Activated CD4-positive, alpha-beta T cell treated with anti-CD3 and anti-CD28 coated beads, Interleukin-2, amount 10 ng/mL, durations not matched to agents 7 days and 5 days (primary cell): ENCODE results near the gene NTRK2. TPM values are rescaled to one million over a fixed set of nuclear protein-coding genes. Genes with fewer than 3 reads are reported as not detected.

Experiments
- CTCF ChIA-PET: fragments of 350-600 bp; sonication (Branson Sonifier 250); formaldehyde crosslinking; loops from one replicate; lab custom pipeline; 2021; ENCODE audit warnings: antibody characterized with exemption; lab: Charles Lee
- POLR2A ChIA-PET: fragments of 350-600 bp; sonication (Branson Sonifier 250); formaldehyde crosslinking; loops from one replicate; lab custom pipeline; 2021; ENCODE audit warnings: antibody characterized with exemption; lab: Charles Lee
- DNase-seq: peaks from one replicate; pipeline ENCODE4 v3.0.0-alpha.2; 2020
- H3K27ac Mint-ChIP-seq: one replicate; pipeline ENCODE4 v1.8.0; 2021; ENCODE audit warnings: mild to moderate bottlenecking, moderate library complexity, mixed read lengths
- H3K27me3 Mint-ChIP-seq: one replicate; pipeline ENCODE4 v1.8.0; 2021; ENCODE audit warnings: mixed read lengths
- H3K36me3 Mint-ChIP-seq: one replicate; pipeline ENCODE4 v1.8.0; 2021; ENCODE audit warnings: low read depth, mixed read lengths
- H3K4me1 Mint-ChIP-seq: one replicate; pipeline ENCODE4 v1.8.0; 2021; ENCODE audit warnings: mixed read lengths
- H3K4me3 Mint-ChIP-seq: one replicate; pipeline ENCODE4 v1.8.0; 2021; ENCODE audit warnings: mild to moderate bottlenecking, moderate library complexity, mixed read lengths
- H3K9me3 Mint-ChIP-seq: one replicate; pipeline ENCODE4 v1.8.0; 2021; ENCODE audit warnings: mixed read lengths
- total RNA-seq, 2 experiments: library from RNA; stranded (reverse); gene quantifications; one replicate each; pipeline ENCODE4 v1.2.3, GENCODE V29; 2021

The NTRK2 gene
- total RNA-seq, 2 experiments from 2014 or later = 1.8 to 2.3 TPM

DNA sequence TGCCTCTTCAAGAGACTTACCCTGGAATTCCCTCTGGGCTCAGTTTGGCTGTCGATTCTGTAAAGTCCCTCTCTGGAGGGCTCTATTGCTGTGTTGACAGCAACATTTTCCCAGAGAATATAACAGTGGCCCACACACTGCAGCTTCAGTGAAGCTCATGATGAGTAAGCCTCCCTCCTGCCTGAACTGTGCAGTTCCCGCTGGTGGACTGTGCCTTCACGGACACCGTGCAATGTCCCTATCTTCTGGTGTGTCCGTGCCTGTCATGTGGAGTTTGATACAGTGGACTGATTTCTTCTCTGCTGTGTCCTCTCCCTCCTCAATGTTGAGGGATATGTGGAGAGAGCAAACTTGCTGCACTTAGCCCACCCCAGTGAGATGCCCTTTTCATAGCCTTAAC, 109.0 kb downstream of the NTRK2 start:
- H3K9me3 Mint-ChIP-seq = no peaks in the 10 kb centered on the region
- no peak overlapping the region for H3K4me3 Mint-ChIP-seq
- H3K4me1 Mint-ChIP-seq = no peaks in the 10 kb centered on the region
- H3K27me3 Mint-ChIP-seq = no peaks in the 10 kb centered on the region
- H3K36me3 Mint-ChIP-seq = no peaks in the 10 kb centered on the region
- H3K27ac Mint-ChIP-seq = no peak overlapping the region
- no peak for DNase-seq
- ChIA-PET POLR2A (no interaction called here), CTCF (interaction anchor here (1.0 kb wide), 1 partner anchor 84 kb away, joined by 3 read pairs; no protein-coding TSS in a partner anchor)

DNA sequence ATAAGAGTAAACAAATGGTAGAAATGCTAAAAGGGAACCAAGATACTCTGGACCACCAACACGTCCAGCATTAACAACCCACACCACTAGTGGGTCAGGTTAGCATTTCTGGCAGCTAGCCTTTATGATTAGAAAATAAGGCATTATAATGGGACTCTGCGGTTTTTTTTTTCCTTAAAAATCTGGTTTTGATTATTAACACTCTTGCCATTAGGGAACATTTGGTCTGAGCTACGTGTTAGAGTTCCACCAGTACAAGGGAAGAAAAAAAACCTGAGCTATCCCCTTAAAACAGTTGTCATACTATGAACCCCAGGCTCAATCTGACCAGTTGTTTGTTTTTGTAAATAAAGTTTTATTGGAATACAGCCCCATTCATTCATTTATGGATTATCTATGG, 110.4 kb downstream of the NTRK2 start:
- ChIA-PET POLR2A (no interaction called here), CTCF (interaction anchor here (1.2 to 2.1 kb wide), 3 partner anchors 15 to 86 kb away, joined by 3 to 6 read pairs (median 3); no protein-coding TSS in a partner anchor)
- no peaks in the 10 kb centered on the region for H3K36me3 Mint-ChIP-seq

GRCh38 chr9:84780385-84780784, 110.9 kb downstream of the NTRK2 start:
- no peaks in the 10 kb centered on the region for H3K36me3 Mint-ChIP-seq
- no peaks in the 10 kb centered on the region for H3K27me3 Mint-ChIP-seq
- no peak for DNase-seq
- H3K9me3 Mint-ChIP-seq = no peaks in the 10 kb centered on the region
- ChIA-PET POLR2A (interaction anchor here (0.5 kb wide), 1 partner anchor 27 kb away, joined by 3 read pairs; no protein-coding TSS in a partner anchor), CTCF (interaction anchor here (1.2 to 2.1 kb wide), 4 partner anchors 9 to 87 kb away, joined by 3 to 6 read pairs (median 3); no protein-coding TSS in a partner anchor)
- H3K27ac Mint-ChIP-seq = no peak overlapping the region
- H3K4me1 Mint-ChIP-seq = no peaks in the 10 kb centered on the region
- H3K4me3 Mint-ChIP-seq = no peak overlapping the region

More for the DNA sequence above, 110.4 kb downstream of the NTRK2 start:
- no peak for DNase-seq
- H3K4me3 Mint-ChIP-seq = no peak overlapping the region
- H3K4me1 Mint-ChIP-seq = no peaks in the 10 kb centered on the region
- H3K9me3 Mint-ChIP-seq = no peaks in the 10 kb centered on the region
- no peak overlapping the region for H3K27ac Mint-ChIP-seq
- H3K27me3 Mint-ChIP-seq = no peaks in the 10 kb centered on the region

DNA sequence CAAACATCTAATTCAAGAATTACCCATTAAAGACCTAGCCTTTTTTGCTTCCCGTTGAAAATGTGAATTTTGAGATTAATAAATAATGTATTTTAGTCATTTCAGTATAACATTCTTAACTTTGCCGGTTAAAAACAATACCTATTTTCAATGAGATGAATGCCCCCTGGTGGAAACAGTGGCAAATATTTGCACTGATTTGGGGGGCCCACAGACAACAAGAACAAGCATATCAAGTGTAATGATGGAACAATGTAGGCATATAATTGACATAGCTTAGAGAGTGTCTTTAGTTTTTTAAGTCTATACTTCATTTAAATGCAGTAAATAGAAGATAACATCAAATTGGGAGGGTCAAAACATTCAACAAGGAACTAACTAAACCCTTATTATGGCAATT, 111.9 kb downstream of the NTRK2 start:
- peak; percentile 10 for DNase-seq
- no peaks in the 10 kb centered on the region for H3K4me1 Mint-ChIP-seq
- H3K9me3 Mint-ChIP-seq = no peaks in the 10 kb centered on the region
- ChIA-PET POLR2A (no interaction called here), CTCF (interaction anchor here (0.5 to 1.7 kb wide), 3 partner anchors 10 to 958 kb away, joined by 3 to 6 read pairs (median 3); no protein-coding TSS in a partner anchor)
- no peak overlapping the region for H3K4me3 Mint-ChIP-seq
- no peak overlapping the region for H3K27ac Mint-ChIP-seq
- H3K36me3 Mint-ChIP-seq = no peaks in the 10 kb centered on the region
- no peaks in the 10 kb centered on the region for H3K27me3 Mint-ChIP-seq

- POLR2A ChIA-PET = no interaction called here
- CTCF ChIA-PET = interaction anchor here (1.2 to 1.7 kb wide), 2 partner anchors 11 to 85 kb away, joined by 3 to 6 read pairs; no protein-coding TSS in a partner anchor
Measured at GRCh38 chr9:84781931-84782866, 112.7 kb downstream of the NTRK2 start.

DNA sequence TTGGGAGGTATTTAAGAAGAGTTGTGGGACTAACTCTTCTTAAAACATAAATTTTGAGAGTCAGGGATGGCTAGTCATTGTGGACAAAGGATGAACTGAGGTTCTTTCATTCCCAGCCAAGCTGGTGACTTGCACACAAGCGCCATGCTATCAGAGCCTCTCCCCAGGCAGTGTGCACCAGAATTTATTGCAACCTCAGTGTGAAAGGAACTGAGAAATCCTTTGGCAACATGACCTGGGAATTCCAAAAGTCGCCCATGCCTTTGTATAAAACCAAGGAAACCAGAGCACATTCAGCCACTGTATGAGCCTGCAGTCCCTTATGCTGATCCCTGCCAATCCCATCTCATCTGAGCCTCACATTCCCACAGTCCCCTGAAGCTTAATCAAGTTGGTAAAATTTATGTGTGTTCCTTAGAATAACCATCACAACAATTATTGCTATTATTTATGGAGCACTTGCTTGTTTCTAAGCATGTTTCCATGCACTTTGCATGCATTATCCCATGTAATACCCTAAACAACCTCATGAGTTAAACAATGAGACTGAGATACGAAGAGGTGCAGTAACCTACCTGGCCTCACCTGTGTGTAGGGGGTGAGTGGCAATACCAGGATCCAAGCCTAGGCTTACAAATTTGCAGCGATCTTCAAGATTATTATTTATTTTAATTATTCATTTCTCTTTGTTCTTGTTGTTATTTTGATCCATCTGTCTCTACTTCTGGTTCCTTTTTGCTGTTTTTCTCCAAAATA, 116.4 kb downstream of the NTRK2 start:
- Mint-ChIP-seq H3K4me1 (no peaks in the 10 kb centered on the region), H3K36me3 (no peaks in the 10 kb centered on the region), H3K9me3 (no peaks in the 10 kb centered on the region), H3K27me3 (no peaks in the 10 kb centered on the region), H3K27ac (no peak overlapping the region), H3K4me3 (no peak overlapping the region)
- DNase-seq = no peak
- CTCF ChIA-PET = no interaction called here
- POLR2A ChIA-PET = no interaction called here

More at GRCh38 chr9:84781931-84782866, 112.7 kb downstream of the NTRK2 start:
- Mint-ChIP-seq H3K9me3 (no peaks in the 10 kb centered on the region), H3K27ac (no peak overlapping the region), H3K36me3 (no peaks in the 10 kb centered on the region), H3K4me1 (no peaks in the 10 kb centered on the region), H3K27me3 (no peaks in the 10 kb centered on the region), H3K4me3 (no peak overlapping the region)
- no peak for DNase-seq

DNA sequence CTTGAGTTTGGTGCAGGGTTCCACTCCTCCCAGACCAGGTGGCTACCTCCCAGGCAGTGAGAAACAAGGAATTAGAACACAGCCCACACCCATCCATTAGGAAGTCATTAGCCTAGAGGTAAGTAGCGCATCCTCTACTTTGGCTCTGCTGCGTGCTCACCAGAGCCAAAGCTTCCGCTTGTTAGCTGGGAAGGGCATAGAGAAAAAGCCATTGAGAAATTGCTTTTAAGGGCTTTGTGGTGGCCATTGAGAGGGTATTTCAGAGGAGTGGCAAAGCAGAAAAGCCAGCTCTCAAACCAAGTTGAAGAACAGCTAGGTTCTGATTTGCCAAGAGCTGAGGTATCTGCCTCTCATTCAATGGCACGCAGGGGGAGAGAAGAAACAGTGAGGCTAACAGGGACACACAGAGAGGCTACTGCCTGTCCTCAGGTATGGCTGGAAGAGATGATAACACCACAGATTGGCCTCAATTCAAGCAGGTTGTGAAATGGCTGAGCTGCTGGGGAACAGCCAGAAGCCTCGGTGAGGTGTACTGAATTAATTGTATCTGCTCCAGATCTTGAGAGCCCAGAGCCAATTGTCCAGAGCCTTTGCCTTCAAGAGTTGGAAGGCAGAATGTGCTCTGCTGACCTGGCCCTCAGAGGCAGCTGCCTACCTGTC, 119.4 kb downstream of the NTRK2 start:
- POLR2A ChIA-PET = no interaction called here
- Mint-ChIP-seq H3K4me3 (no peak overlapping the region), H3K27ac (no peak overlapping the region), H3K27me3 (no peaks in the 10 kb centered on the region), H3K4me1 (no peaks in the 10 kb centered on the region), H3K36me3 (no peaks in the 10 kb centered on the region), H3K9me3 (no peaks in the 10 kb centered on the region)
- DNase-seq = no peak
- CTCF ChIA-PET = interaction anchor here (0.6 kb wide), 1 partner anchor 1713 kb away, joined by 3 read pairs; no protein-coding TSS in a partner anchor

DNA sequence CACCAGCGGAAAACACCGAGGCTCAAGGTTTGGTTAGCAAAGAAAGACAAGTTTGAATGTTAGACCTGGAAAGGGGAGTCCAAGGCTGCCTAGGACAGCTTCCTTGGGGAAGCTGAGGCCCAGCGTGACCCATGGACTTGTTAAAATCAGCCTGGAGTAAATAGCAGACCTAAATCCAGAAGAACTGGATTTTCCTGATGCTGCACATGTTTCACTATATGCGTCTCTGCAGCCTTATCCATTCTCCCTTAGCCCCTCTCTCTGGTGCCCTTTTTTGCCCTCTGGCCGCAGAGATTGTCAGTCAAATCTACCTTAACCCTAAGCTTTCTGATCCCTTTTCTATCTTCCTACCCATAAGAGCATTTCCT, 119.9 kb downstream of the NTRK2 start:
- CTCF ChIA-PET = no interaction called here
- DNase-seq = no peak
- Mint-ChIP-seq H3K27me3 (no peaks in the 10 kb centered on the region), H3K4me3 (no peak overlapping the region), H3K27ac (no peak overlapping the region), H3K4me1 (no peaks in the 10 kb centered on the region), H3K9me3 (no peaks in the 10 kb centered on the region), H3K36me3 (no peaks in the 10 kb centered on the region)
- POLR2A ChIA-PET = no interaction called here

DNA sequence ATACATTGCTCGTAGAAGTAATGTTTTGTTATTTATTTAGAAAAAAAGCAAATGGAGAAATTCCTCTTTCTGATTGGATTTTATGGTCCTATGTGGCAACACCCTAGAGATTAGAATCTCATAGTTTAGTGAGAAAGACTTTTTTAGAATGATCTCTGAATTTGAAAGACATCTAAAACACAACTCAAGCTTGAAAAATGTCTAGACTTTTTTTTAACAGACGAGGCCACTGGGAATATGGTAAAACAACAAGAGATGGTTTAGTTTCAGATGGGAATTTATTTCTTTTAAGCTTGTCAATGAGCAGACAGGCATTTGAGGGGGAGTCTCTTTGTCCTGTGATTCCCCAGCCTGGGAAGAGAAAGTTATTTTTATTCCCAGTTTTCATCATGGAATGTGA, 122.1 kb downstream of the NTRK2 start:
- Mint-ChIP-seq H3K4me1 (no peaks in the 10 kb centered on the region), H3K27ac (no peak overlapping the region), H3K9me3 (no peaks in the 10 kb centered on the region), H3K27me3 (no peaks in the 10 kb centered on the region), H3K4me3 (no peak overlapping the region), H3K36me3 (no peaks in the 10 kb centered on the region)
- no peak for DNase-seq
- POLR2A ChIA-PET = no interaction called here
- CTCF ChIA-PET = interaction anchor here (0.5 kb wide), 1 partner anchor 49 kb away, joined by 4 read pairs; no protein-coding TSS in a partner anchor

DNA sequence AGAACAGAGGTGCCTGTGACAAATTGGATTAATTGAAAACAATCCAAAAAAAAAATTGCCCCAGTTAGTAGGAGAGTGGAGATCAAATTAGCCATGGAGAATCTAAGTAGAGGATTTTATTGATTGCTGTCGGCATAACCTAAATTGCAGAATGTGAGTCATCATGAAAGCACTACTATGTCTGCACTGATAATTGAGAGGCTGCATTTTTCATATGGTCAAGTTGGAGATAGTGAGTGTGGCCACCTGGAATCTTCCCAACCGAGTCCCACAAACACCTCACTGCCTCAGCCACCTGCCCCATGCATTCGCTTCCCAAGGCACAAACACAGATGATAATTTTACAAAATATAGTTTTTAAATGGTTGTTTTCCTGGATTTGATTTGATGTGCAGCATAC, 123.7 kb downstream of the NTRK2 start:
- H3K36me3 Mint-ChIP-seq = no peaks in the 10 kb centered on the region
- POLR2A ChIA-PET = no interaction called here
- H3K4me1 Mint-ChIP-seq = no peaks in the 10 kb centered on the region
- no peak for DNase-seq
- no peak overlapping the region for H3K27ac Mint-ChIP-seq
- no peaks in the 10 kb centered on the region for H3K27me3 Mint-ChIP-seq
- no peaks in the 10 kb centered on the region for H3K9me3 Mint-ChIP-seq
- CTCF ChIA-PET = no interaction called here
- no peak overlapping the region for H3K4me3 Mint-ChIP-seq

DNA sequence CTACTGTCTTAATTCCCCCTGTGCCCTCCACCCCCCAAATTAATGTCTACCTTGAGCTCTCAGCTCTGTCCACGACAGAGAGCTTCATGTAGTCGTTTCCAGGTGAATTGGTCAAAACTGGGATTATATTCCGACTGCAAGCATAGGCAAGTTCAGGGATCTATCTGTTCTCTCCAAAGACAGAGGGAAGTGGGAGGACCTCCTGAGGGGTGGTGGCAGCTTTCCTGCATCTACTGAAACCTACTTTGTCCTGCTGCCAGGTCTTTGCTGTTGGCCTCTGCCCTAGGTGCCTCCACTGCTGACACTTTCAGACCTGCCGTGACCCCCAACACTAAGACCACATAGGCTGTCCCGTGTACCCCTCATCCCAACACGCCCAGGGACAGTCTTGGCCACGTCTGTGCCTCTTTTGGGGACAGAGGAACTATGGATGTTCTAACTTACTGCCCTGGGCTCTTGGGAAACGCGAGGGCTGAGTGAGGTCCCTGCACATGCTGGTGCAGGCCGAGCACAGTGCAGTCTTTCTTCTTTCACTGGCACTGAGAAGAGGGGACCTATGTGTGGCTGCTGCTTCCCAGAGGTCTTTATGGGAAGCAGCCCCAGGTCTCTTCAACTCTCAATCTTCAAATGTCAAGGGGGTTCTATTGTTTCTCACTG, 125.6 kb downstream of the NTRK2 start:
- Mint-ChIP-seq H3K27me3 (no peaks in the 10 kb centered on the region), H3K27ac (no peak overlapping the region), H3K4me3 (no peak overlapping the region), H3K36me3 (no peaks in the 10 kb centered on the region), H3K9me3 (no peaks in the 10 kb centered on the region), H3K4me1 (no peaks in the 10 kb centered on the region)
- POLR2A ChIA-PET = no interaction called here
- DNase-seq = no peak
- CTCF ChIA-PET = interaction anchor here (0.9 kb wide), 1 partner anchor 15 kb away, joined by 3 read pairs; no protein-coding TSS in a partner anchor

DNA sequence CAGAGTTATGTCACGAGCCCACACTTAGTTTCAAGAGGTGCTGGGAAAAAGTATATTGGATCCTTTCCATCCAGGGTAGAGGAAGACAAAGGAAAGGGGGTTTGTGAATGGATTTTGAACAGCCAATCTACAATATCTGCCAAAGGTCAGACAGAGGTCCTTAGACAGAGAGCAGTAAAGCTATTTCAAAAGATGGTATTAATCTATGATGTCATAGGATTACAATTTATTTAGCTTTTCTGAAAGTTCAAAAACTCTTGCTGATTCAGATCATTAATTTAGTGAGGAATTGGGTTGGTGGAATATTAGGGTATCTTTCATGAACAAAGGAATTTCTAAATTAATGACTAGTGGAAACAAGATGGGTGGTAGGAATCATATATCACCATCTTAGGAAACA, 126.9 kb downstream of the NTRK2 start:
- no peak for DNase-seq
- no peak overlapping the region for H3K4me3 Mint-ChIP-seq
- ChIA-PET CTCF (no interaction called here), POLR2A (no interaction called here)
- no peaks in the 10 kb centered on the region for H3K4me1 Mint-ChIP-seq
- H3K27me3 Mint-ChIP-seq = no peaks in the 10 kb centered on the region
- no peaks in the 10 kb centered on the region for H3K36me3 Mint-ChIP-seq
- no peak overlapping the region for H3K27ac Mint-ChIP-seq
- no peaks in the 10 kb centered on the region for H3K9me3 Mint-ChIP-seq
